ENCODE data around the gene CNTN4. TPM values are rescaled to one million over a fixed set of nuclear protein-coding genes. Genes with fewer than 3 reads are reported as not detected.

CNTN4 gene
- total RNA-seq, 1 donor from 2014 or later = 0.52 TPM

DNA sequence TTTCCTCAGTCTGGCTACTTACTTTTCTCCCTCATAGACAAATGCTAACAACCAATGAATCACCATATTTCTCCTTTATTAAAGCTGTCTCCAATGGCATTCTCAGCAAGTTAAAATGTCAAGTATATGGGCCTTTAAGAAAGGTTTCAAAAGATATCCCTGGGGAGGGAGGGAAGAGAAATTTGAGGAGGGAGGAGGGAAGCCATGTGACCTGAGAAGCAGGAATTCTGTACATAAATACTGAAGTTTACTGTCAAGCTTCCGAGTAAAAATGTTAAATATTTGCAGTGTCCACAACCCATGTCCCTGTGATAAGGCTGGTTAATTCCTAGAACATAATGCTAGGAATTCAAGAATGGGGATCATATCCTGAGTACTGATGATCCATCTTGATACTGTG is 175.9 kb downstream of the CNTN4 start:
- no peaks in the 10 kb centered on the region for H3K36me3 Mint-ChIP-seq (ENCODE audit: low read depth)
- no peak overlapping the region for H3K4me3 Mint-ChIP-seq (ENCODE audit: unreplicated experiment)
- H3K4me1 Mint-ChIP-seq (ENCODE audit: low read depth) = no peaks in the 10 kb centered on the region
- TF ChIP-seq, protein P1, sequence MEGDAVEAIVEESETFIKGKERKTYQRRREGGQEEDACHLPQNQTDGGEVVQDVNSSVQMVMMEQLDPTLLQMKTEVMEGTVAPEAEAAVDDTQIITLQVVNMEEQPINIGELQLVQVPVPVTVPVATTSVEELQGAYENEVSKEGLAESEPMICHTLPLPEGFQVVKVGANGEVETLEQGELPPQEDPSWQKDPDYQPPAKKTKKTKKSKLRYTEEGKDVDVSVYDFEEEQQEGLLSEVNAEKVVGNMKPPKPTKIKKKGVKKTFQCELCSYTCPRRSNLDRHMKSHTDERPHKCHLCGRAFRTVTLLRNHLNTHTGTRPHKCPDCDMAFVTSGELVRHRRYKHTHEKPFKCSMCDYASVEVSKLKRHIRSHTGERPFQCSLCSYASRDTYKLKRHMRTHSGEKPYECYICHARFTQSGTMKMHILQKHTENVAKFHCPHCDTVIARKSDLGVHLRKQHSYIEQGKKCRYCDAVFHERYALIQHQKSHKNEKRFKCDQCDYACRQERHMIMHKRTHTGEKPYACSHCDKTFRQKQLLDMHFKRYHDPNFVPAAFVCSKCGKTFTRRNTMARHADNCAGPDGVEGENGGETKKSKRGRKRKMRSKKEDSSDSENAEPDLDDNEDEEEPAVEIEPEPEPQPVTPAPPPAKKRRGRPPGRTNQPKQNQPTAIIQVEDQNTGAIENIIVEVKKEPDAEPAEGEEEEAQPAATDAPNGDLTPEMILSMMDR (IDR thresholded peaks at IDR 0.05) = no peak
- no peak overlapping the region for H3K27ac Mint-ChIP-seq (ENCODE audit: unreplicated experiment)
- no peaks in the 10 kb centered on the region for H3K9me3 Mint-ChIP-seq (ENCODE audit: low read depth)
- H3K27me3 Mint-ChIP-seq (ENCODE audit: low read depth) = no peaks in the 10 kb centered on the region
- no peak for DNase-seq (ENCODE audit: low spot score)

DNA sequence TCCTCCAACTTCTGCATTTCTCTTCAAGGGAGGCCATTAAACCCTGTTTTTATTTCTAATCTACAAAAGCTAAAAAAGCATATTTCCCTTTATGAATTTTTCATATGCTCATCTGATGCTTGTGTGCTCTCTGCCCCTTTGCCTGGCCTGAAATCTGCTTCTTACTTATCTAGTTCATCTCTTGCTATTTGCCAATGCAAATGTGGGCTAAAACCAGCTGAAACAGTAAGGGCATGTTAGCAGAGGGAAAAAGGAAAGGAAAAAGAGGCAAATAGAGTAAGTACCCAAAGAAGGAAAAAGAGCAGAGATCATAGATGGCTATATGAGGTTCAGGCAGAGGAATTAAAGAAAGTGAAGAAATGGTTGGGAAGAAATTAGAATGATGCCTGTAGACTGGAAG is 185.2 kb downstream of the CNTN4 start:
- H3K9me3 Mint-ChIP-seq (ENCODE audit: low read depth) = no peaks in the 10 kb centered on the region
- no peak for DNase-seq (ENCODE audit: low spot score)
- no peaks in the 10 kb centered on the region for H3K36me3 Mint-ChIP-seq (ENCODE audit: low read depth)
- TF ChIP-seq, protein P1 (IDR thresholded peaks at IDR 0.05) = no peak
- no peak overlapping the region for H3K4me3 Mint-ChIP-seq (ENCODE audit: unreplicated experiment)
- no peak overlapping the region for H3K27ac Mint-ChIP-seq (ENCODE audit: unreplicated experiment)
- no peaks in the 10 kb centered on the region for H3K27me3 Mint-ChIP-seq (ENCODE audit: low read depth)
- H3K4me1 Mint-ChIP-seq (ENCODE audit: low read depth) = no peaks in the 10 kb centered on the region

DNA sequence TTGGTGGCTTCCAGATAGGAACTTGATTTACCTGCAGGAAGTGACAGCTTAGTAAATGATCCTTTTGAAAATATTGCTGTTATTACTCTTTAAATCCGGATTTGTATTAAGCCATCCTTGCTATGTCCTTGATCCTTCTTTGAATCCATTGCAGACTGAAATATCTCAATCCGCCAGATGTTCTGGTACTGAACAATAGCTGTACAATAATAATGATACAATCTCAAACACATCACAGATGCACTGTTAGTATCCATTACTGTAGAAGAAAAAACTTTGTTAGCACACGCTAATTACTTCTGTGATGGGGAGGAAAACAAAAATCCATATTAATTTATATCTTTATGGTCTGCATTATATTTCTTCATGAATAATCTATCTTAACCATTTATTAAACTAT is 202.3 kb downstream of the CNTN4 start:
- TF ChIP-seq, protein P1 (IDR thresholded peaks at IDR 0.05) = no peak
- H3K4me3 Mint-ChIP-seq (ENCODE audit: unreplicated experiment) = no peak overlapping the region
- H3K36me3 Mint-ChIP-seq (ENCODE audit: low read depth) = no peaks in the 10 kb centered on the region
- H3K27ac Mint-ChIP-seq (ENCODE audit: unreplicated experiment) = no peak overlapping the region
- no peak for DNase-seq (ENCODE audit: low spot score)
- H3K27me3 Mint-ChIP-seq (ENCODE audit: low read depth) = no peaks in the 10 kb centered on the region
- H3K9me3 Mint-ChIP-seq (ENCODE audit: low read depth) = peaks cover 4% of the 10 kb centered on the region
- H3K4me1 Mint-ChIP-seq (ENCODE audit: low read depth) = no peaks in the 10 kb centered on the region

DNA sequence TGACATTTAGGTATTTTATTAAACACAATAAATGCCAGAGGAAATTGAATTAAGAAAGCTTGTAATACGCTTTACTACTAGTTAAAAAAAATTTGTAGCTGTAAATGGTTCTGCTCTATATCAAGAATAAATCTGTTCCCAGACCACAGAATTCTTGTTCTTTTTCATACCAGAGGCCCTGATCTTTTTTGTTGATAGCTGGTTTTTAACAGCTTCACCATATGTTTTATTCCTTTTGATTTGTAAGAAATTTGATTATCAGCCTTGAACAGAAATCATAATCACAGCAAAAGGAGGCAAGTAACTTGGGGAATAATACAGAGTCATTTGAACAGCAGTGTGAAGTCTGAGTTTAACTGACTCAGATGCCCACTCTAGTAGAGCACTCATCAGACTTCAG is 202.7 kb downstream of the CNTN4 start:
- TF ChIP-seq, protein P1 (IDR thresholded peaks at IDR 0.05) = no peak
- Mint-ChIP-seq H3K27ac (ENCODE audit: unreplicated experiment) (no peak overlapping the region), H3K4me3 (ENCODE audit: unreplicated experiment) (no peak overlapping the region), H3K4me1 (ENCODE audit: low read depth) (no peaks in the 10 kb centered on the region), H3K9me3 (ENCODE audit: low read depth) (peaks cover 1% of the 10 kb centered on the region), H3K36me3 (ENCODE audit: low read depth) (no peaks in the 10 kb centered on the region), H3K27me3 (ENCODE audit: low read depth) (no peaks in the 10 kb centered on the region)
- no peak for DNase-seq (ENCODE audit: low spot score)

DNA sequence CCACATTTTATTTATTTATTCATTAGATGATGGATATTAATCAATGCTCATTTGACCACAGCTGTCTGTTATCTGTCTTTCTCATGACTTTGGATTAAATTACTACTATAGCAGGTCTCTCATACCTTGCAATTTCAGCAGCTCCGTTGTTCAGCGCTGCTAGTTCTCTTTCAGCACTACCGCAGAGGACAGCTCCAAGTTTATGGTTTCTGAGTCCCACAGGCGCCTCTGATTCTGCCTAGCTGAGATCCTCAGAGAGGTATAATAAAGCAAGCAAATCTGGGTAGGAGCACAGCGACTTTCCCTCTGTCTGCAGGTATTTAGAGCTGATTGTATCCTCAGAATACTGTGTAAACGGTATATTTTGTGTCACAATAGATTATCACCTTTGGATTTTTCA is 204.9 kb downstream of the CNTN4 start:
- Mint-ChIP-seq H3K27ac (ENCODE audit: unreplicated experiment) (no peak overlapping the region), H3K4me1 (ENCODE audit: low read depth) (no peaks in the 10 kb centered on the region), H3K4me3 (ENCODE audit: unreplicated experiment) (no peak overlapping the region), H3K36me3 (ENCODE audit: low read depth) (no peaks in the 10 kb centered on the region), H3K27me3 (ENCODE audit: low read depth) (no peaks in the 10 kb centered on the region), H3K9me3 (ENCODE audit: low read depth) (peaks cover 9% of the 10 kb centered on the region)
- TF ChIP-seq, protein P1 (IDR thresholded peaks at IDR 0.05) = no peak
- DNase-seq (ENCODE audit: low spot score) = no peak

Measured in chondrocyte (in vitro differentiated cells).